K562 (cell line): ENCODE data around the gene LAGE3. TPM values are rescaled to one million over a fixed set of nuclear protein-coding genes. Genes with fewer than 3 reads are reported as not detected.

Experiments used
- CBX5 ChIP-seq: IDR thresholded peaks from 2 replicates; pipeline ENCODE4 v1.6.1; 2014; ENCODE audit warnings: low read depth, borderline replicate concordance
- E2F1 ChIP-seq: sonication (generic); formaldehyde crosslinking; IDR thresholded peaks from 2 replicates; pipeline ENCODE4 v1.8.1; 2023; ENCODE audit warnings: mild to moderate bottlenecking, missing genetic modification reagents, moderate library complexity
- ETV6 ChIP-seq, 3 experiments: fragments of 150-350 bp in 1 of 3; sonication (generic) in 1 of 3; formaldehyde crosslinking in 1 of 3; IDR thresholded peaks; 2 replicates each; pipeline versions ENCODE4 v1.6.1 to v1.8.0; 2014 to 2022; ENCODE audit warnings: borderline replicate concordance in 2 of 3, low read depth in 2 of 3, antibody characterized with exemption in 1 of 3, low read length in 1 of 3, mild to moderate bottlenecking in 1 of 3, missing genetic modification reagents in 1 of 3
- FOXK2 ChIP-seq, 2 experiments: fragments of 450-650 bp; IDR thresholded peaks in 1 of 2; conservative IDR thresholded peaks in 1 of 2; 2 replicates each; pipeline ENCODE4 v1.6.1; 2016; ENCODE audit warnings: low read depth in 2 of 2, mild to moderate bottlenecking in 1 of 2
- HDAC8 ChIP-seq: fragments of 450-650 bp; IDR thresholded peaks from 2 replicates; pipeline ENCODE4 v1.6.1; 2016; ENCODE audit warnings: mild to moderate bottlenecking, missing genetic modification characterization, moderate library complexity, missing compliant biosample characterization
- HMG20B ChIP-seq: fragments of 250-450 bp; sonication (Bioruptor Pico); IDR thresholded peaks from 2 replicates; pipeline ENCODE4 v1.5.0; 2021; ENCODE audit warnings: mild to moderate bottlenecking
- KHSRP ChIP-seq: fragments of 450-650 bp; IDR thresholded peaks from 2 replicates; pipeline ENCODE4 v1.6.1; 2017
- PHF8 ChIP-seq: fragments of 200-600 bp; sonication (generic); IDR thresholded peaks from 2 replicates; pipeline ENCODE4 v1.6.1; 2012; ENCODE audit warnings: mixed run types, mild to moderate bottlenecking, inconsistent platforms, low read length, moderate library complexity, borderline replicate concordance
- YBX1 ChIP-seq: fragments of 450-650 bp; IDR thresholded peaks from 2 replicates; pipeline ENCODE4 v1.7.1; 2016; ENCODE audit warnings: mild to moderate bottlenecking
- ZBTB49 ChIP-seq: sonication (generic); formaldehyde crosslinking; IDR thresholded peaks from 2 replicates; pipeline ENCODE4 v1.8.0; 2022; ENCODE audit warnings: missing genetic modification reagents, mild to moderate bottlenecking, borderline replicate concordance
- ZFP30 ChIP-seq: fragments of 250-450 bp; sonication (Bioruptor Pico); IDR thresholded peaks from 2 replicates; pipeline ENCODE4 v1.8.0; 2022; ENCODE audit warnings: moderate library complexity, mild to moderate bottlenecking, inconsistent platforms, borderline replicate concordance
- ZNF449 ChIP-seq: fragments of 250-450 bp; sonication (Bioruptor Pico); IDR thresholded peaks from 2 replicates; pipeline ENCODE4 v1.8.0; 2022; ENCODE audit warnings: moderate library complexity, mild to moderate bottlenecking, inconsistent platforms
- ZNF76 ChIP-seq: fragments of 250-450 bp; sonication (Bioruptor Pico); IDR thresholded peaks from 2 replicates; pipeline ENCODE4 v1.4.0; 2020; ENCODE audit warnings: mild to moderate bottlenecking, moderate library complexity, borderline replicate concordance
- ZNF764 ChIP-seq: fragments of 250-450 bp; sonication (Bioruptor Pico); IDR thresholded peaks from 2 replicates; pipeline ENCODE4 v1.4.0; 2020; ENCODE audit warnings: low read depth, mild to moderate bottlenecking, moderate library complexity
- polyA plus RNA-seq, 8 experiments: library from polyadenylated mRNA; depleted of rRNA in 4 of 8; stranded (reverse) in 5 of 8; unstranded in 3 of 8; fragments of >200 nt; fragmentation: Nextera tagmentation in 2 of 8; fragmentation: Illumina TruSeq in 1 of 8; extraction: Ambion mirVana in 2 of 8; extraction: Trizol in 1 of 8; gene quantifications; 2 replicates each; pipeline versions ENCODE4 v1.2.1 to v1.2.3, GENCODE V29; 2011 to 2014; ENCODE audit warnings: inconsistent platforms in 1 of 8, missing spikeins in 1 of 8
- total RNA-seq, 7 experiments: library from RNA; depleted of rRNA in 6 of 7; stranded (reverse); fragments of >200 nt in 6 of 7; fragmentation: Illumina TruSeq in 2 of 7; extraction: Trizol in 2 of 7; gene quantifications; 2 replicates each; pipeline versions ENCODE4 v1.2.1 to v1.2.3, GENCODE V29; 2011 to 2021; ENCODE audit warnings: low replicate concordance in 1 of 7
- TF ChIP-seq, protein P1 (sequence below): fragments of 150-350 bp; conservative IDR thresholded peaks from 2 replicates; pipeline ENCODE4 v1.6.1; 2014; ENCODE audit warnings: low read length
- TF ChIP-seq, protein P2 (sequence below), 2 experiments: fragments of 450-650 bp; conservative IDR thresholded peaks; 2 replicates each; pipeline ENCODE4 v1.6.1; 2017; ENCODE audit warnings: mild to moderate bottlenecking in 2 of 2, moderate library complexity in 2 of 2

LAGE3 gene
- total and polyA plus RNA-seq, 9 of the 15 experiments (the other 6 are each of a cell fraction or from before 2014, with no cell fraction given): 28.2 to 125 (median 35.8) TPM

- TF ChIP-seq ZBTB49 (no peak), FOXK2 (conservative IDR thresholded peaks at IDR 0.05 in 1 of 2, IDR thresholded peaks at IDR 0.05 in 1 of 2; ENCODE audit: low read depth in 2 of 2) (no peak), CBX5 (no peak), KHSRP (no peak), HDAC8 (tag) (no peak), YBX1 (no peak), ZNF449 (no peak), HMG20B (CRISPR knock-in tag) (no peak), E2F1 (CRISPR knock-in tag) (no peak), ZNF764 (CRISPR knock-in tag) (no peak), ZFP30 (no peak), PHF8 (peak; percentile 69; the same call in 1 of the 2 replicates), ZNF76 (CRISPR knock-in tag) (no peak), ETV6 (IDR thresholded peaks at IDR 0.05; ENCODE audit: borderline replicate concordance in 1 of 2, low read depth in 2 of 2, low read length in 1 of 2) (no peak), ETV6 (CRISPR knock-in tag; IDR thresholded peaks at IDR 0.05; ENCODE audit: borderline replicate concordance) (no peak)
- TF ChIP-seq, protein P1, sequence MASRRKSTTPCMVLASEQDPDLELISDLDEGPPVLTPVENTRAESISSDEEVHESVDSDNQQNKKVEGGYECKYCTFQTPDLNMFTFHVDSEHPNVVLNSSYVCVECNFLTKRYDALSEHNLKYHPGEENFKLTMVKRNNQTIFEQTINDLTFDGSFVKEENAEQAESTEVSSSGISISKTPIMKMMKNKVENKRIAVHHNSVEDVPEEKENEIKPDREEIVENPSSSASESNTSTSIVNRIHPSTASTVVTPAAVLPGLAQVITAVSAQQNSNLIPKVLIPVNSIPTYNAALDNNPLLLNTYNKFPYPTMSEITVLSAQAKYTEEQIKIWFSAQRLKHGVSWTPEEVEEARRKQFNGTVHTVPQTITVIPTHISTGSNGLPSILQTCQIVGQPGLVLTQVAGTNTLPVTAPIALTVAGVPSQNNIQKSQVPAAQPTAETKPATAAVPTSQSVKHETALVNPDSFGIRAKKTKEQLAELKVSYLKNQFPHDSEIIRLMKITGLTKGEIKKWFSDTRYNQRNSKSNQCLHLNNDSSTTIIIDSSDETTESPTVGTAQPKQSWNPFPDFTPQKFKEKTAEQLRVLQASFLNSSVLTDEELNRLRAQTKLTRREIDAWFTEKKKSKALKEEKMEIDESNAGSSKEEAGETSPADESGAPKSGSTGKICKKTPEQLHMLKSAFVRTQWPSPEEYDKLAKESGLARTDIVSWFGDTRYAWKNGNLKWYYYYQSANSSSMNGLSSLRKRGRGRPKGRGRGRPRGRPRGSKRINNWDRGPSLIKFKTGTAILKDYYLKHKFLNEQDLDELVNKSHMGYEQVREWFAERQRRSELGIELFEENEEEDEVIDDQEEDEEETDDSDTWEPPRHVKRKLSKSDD: no peak
- TF ChIP-seq, protein P2, sequence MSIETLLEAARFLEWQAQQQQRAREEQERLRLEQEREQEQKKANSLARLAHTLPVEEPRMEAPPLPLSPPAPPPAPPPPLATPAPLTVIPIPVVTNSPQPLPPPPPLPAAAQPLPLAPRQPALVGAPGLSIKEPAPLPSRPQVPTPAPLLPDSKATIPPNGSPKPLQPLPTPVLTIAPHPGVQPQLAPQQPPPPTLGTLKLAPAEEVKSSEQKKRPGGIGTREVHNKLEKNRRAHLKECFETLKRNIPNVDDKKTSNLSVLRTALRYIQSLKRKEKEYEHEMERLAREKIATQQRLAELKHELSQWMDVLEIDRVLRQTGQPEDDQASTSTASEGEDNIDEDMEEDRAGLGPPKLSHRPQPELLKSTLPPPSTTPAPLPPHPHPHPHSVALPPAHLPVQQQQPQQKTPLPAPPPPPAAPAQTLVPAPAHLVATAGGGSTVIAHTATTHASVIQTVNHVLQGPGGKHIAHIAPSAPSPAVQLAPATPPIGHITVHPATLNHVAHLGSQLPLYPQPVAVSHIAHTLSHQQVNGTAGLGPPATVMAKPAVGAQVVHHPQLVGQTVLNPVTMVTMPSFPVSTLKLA (conservative IDR thresholded peaks at IDR 0.05): peak in 1 of 2 experiments; percentile 29; a peak in 1 of 4 replicates
Observed at GRCh38 chrX:154458116-154458953, 20.7 kb downstream of the LAGE3 start, which contains the start of gene PLXNA3 (continued).
